GM04503 (cell line): ENCODE data around the gene LMO7.

ENCODE experiments used
- DNase-seq: peaks from one replicate; pipeline ENCODE4 v3.0.0-alpha.2; 2012; ENCODE audit warnings: low read depth

LMO7 gene

DNA sequence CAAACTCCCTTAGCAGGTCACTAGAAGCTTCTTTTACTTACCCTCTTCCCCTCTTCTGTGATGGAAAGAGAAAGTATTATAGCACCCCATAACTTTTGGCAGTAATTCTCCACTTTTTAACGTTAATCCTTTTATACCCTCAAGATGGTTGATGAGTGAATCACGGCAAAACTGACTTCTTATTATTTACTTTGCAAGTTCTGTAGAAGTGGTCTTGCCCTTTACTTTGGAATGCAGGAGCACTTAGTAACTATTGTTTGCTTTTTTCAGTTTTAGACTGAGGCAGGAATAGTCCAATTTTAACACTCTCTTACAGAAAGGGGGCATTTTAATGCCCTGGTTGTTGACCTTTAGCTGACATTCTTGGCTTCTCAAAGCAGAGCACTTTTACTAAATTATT lies 260.1 kb downstream of the LMO7 start:
- no peak for DNase-seq

DNA sequence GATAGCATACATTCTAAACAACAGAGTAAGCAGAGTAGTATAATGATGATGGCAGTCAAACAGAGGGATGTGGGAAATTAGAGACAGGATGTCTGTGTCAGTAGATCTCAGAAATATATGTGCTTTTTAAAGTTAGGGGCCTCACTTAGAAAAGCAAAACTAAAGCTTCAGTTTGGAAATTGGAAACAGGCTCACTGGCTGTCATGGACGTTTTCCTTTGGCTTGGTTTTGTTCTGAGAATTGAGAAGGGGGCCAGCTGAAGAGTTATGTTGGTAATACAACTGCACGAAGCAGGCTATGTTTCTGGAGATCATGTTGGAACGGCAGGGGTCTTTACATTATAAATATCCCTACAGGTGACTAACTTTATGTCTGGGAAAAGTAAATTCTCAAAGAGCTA lies 261.3 kb downstream of the LMO7 start:
- no peak for DNase-seq

DNA sequence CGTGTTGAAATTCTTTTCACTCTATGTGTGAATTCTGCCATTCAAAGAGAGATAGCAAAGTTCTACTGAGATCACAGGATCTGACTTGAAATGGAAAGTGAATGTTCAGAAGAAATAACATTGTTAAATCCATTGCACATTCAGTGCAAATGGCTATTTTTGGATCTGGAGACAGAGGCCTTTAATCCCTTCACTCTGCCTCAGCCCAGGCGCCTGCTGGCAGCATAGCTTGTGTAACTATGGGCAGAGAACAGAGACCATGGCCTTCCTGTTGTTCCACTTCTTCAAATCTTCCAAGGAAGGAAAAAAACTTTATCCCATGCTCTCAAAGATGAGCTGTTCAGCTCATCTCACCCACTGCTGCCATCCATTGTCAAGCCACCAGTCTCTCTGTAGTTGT lies 265.4 kb downstream of the LMO7 start:
- no peak for DNase-seq

DNA sequence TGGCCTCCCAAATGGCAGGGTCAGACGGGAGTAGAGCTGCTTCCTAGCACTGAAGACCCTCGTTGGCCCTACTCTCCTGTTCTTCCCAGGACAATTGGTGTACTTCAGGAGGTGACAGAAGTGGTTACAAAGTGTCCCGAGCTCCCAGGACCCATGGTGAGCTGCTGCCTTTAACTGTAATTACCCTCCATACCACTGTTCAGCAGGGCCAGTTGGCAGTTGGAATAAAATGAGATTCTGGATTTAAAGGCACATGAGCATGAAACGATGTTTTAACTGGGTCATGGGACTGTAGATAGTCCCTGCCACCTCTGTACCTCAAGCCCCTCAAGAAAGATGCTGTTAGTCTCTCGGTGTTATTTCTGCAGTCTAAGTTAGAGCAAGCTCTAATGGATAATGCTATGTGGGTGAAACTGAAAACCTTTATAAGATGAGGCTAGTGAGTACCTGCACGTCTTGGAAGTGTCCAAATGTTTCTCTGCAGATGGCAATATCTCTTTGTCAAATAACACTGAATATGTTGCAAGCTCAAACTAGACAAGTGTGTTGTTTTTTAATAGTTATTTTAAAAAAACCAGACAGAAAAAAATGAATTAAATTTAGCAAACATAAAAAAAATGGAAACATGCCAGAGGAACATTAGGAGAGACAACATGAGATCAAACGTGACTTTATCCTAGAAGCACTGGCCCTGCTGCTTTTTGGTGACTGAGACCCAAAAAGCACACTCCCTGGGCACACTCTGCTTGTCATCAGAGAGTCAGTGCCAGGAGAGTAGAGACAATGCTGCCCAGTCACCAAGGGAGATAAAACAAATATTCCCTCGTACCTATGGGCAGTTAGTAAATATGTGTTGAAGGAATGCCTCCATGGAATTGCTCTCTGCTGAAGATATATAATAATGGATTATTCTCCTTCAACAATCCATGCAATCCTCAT lies 266.3 kb downstream of the LMO7 start:
- DNase-seq = no peak

DNA sequence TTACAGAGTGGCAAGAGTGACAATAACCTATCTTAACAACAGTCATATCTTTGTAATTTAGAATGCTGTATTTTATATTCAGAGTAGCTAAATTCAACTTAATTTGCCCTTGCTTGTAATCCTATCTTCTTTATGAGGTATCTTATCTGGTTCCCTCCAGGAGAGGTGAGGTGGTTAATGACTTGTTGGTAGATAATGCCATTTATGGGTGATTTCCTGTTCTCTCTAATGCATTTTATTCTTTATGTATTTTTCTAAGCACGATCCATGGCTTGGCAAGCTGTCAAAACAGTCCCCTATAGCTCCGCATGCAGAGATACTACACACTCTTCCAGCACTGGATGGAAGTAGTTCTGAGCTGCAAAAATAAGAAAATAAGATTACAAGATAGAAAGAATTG lies 267.9 kb downstream of the LMO7 start:
- DNase-seq = no peak

DNA sequence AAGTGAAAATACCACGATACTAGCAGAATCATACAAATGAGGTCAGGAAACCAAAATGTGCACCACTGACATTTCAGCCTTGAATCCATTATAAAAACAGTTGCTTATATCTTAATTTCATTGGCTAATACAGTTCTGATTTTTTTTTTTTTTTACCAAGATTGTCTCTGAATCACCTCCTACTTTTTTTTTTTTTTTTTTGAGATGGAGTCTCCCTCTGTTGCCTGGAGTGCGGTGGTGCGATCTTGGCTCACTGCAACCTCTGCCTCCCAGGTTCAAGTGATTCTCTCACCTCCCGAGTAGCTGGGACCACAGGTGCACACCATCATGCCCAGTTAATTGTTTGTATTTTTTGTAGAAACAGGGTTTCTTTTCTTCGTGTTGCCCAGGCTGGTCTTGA lies 270.2 kb downstream of the LMO7 start:
- no peak for DNase-seq

DNA sequence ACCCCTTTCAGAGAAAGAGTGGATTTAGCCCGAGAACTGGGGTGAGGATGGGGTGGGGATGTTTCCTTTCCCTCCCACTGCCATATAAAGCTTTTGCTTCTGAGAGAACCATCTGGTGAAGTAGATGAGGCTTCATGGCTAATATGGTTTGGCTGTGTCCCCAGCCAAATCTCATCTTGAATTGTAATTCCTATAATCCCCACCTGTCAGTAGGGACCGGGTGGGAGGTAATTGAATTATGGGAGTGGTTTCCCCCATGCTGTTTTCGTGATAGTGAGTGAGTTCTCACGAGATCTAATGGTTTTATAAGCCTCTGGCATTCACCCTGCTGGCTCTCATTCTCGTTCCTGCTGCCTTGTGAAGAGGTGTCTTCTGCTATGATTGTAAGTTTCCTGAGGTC lies 270.9 kb downstream of the LMO7 start:
- DNase-seq = no peak

DNA sequence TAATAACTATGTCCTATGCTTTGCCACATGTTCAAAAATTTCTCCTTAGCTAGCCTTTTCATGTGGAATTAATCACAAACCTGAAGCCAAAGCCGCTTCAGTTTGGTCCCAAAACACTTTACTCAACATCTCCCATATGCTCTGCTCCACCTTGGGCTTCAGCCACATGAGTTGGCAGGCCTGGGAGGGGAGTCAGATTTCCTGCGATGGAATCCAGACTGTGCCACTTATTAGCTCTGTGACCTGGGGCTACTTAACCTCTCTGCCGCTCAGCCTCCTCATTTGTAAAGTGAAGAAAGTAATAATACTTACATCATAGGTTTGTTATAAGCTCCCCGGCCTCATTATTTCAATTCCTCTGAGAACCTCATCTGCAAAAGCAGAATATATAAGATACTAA lies 272.0 kb downstream of the LMO7 start:
- no peak for DNase-seq
